ENCODE data around the gene USP15.

Gene USP15

DNA sequence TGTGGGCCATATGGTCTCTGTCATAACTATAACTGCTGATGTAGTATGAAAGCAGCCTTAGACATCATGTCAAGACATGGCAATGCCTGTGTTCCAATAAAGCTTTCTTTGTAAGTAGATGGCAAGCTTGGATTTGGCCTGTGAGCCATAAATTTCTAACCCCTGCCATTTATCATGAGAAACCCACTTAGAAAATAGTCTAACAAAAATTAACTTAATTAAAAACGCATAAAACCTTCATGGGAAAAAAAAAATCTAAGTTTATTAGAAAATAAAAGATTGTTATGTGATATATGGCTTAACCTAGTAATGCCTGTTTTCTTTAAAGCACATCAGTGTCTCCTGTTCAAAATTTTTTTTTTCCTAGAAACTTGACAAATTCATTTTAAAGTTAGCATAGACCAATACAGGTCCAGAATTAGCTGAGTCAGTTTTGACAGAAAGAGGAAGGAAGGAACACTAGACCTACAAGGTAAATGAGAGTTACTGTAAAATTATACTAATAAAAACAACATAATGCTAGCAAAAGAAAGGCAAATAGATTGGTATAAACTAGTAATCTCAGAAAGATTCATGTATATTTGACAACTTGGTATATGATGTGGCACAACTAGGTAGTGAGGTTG, 68.2 kb downstream of the USP15 start:
- TF ChIP-seq REST (IDR thresholded peaks at IDR 0.05; ENCODE audit: insufficient read depth in 1 of 2, low read depth in 2 of 2, low read length in 2 of 2) (no peak), SIN3A (IDR thresholded peaks at IDR 0.05; ENCODE audit: borderline replicate concordance, insufficient read depth, low read length) (no peak), POLR2AphosphoS5 (IDR thresholded peaks at IDR 0.05; ENCODE audit: low read depth, low read length) (no peak), TAF1 (IDR thresholded peaks at IDR 0.05; ENCODE audit: borderline replicate concordance, insufficient read depth, low read length) (no peak), FOXP2 (optimal IDR thresholded peaks at IDR 0.05; ENCODE audit: borderline replicate concordance, extremely low read depth, extremely low read length, insufficient read depth) (no peak)

DNA sequence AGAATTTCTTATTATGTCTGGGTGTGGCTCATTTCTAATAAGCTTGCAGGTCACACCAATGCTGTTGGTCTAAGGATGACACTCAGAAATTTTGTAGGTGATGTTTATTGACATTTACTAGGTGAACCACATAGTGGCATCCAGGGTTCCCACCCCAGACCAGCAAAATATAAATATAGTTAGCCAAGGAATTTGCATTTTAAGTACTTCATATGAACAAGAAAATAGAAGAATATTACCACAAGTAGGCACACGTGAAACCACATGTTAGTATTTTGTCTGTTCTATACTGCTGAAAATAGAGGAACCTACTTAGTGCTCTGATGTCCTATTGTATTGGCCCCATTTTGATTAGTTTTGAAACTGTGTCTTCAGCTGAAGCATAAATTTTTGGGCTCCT, 71.1 kb downstream of the USP15 start:
- TF ChIP-seq SIN3A (IDR thresholded peaks at IDR 0.05; ENCODE audit: borderline replicate concordance, insufficient read depth, low read length): no peak
- TF ChIP-seq FOXP2 (optimal IDR thresholded peaks at IDR 0.05; ENCODE audit: borderline replicate concordance, extremely low read depth, extremely low read length, insufficient read depth): no peak
- TF ChIP-seq TAF1 (IDR thresholded peaks at IDR 0.05; ENCODE audit: borderline replicate concordance, insufficient read depth, low read length): no peak
- no peak for TF ChIP-seq POLR2AphosphoS5 (IDR thresholded peaks at IDR 0.05; ENCODE audit: low read depth, low read length)
- no peak for TF ChIP-seq REST (IDR thresholded peaks at IDR 0.05; ENCODE audit: insufficient read depth in 1 of 2, low read depth in 2 of 2, low read length in 2 of 2)

- TF ChIP-seq REST (IDR thresholded peaks at IDR 0.05; ENCODE audit: insufficient read depth in 1 of 2, low read depth in 2 of 2, low read length in 2 of 2): no peak
- no peak for TF ChIP-seq SIN3A (IDR thresholded peaks at IDR 0.05; ENCODE audit: borderline replicate concordance, insufficient read depth, low read length)
- no peak for TF ChIP-seq TAF1 (IDR thresholded peaks at IDR 0.05; ENCODE audit: borderline replicate concordance, insufficient read depth, low read length)
- TF ChIP-seq FOXP2 (optimal IDR thresholded peaks at IDR 0.05; ENCODE audit: borderline replicate concordance, extremely low read depth, extremely low read length, insufficient read depth): no peak
- TF ChIP-seq POLR2AphosphoS5 (IDR thresholded peaks at IDR 0.05; ENCODE audit: low read depth, low read length): no peak
Observed at GRCh38 chr12:62332598-62332997, 72.4 kb downstream of the USP15 start.

- TF ChIP-seq POLR2AphosphoS5 (IDR thresholded peaks at IDR 0.05; ENCODE audit: low read depth, low read length) (no peak), FOXP2 (optimal IDR thresholded peaks at IDR 0.05; ENCODE audit: borderline replicate concordance, extremely low read depth, extremely low read length, insufficient read depth) (no peak), SIN3A (IDR thresholded peaks at IDR 0.05; ENCODE audit: borderline replicate concordance, insufficient read depth, low read length) (no peak), REST (IDR thresholded peaks at IDR 0.05; ENCODE audit: insufficient read depth in 1 of 2, low read depth in 2 of 2, low read length in 2 of 2) (no peak), TAF1 (IDR thresholded peaks at IDR 0.05; ENCODE audit: borderline replicate concordance, insufficient read depth, low read length) (no peak)
Observed at GRCh38 chr12:62335057-62335456, 74.9 kb downstream of the USP15 start.

All from PFSK-1 (cell line).